Measurements from ENCODE around the gene PEAR1. TPM values are rescaled to one million over a fixed set of nuclear protein-coding genes. Genes with fewer than 3 reads are reported as not detected.

The PEAR1 gene
- total RNA-seq, 1 donor, result 12.1 TPM

GRCh38 chr1:156908955-156909354, 15.4 kb downstream of the PEAR1 start:
- H3K4me3 ChIP-seq (ENCODE audit: low read depth, low read length), result no peak overlapping the region
- TF ChIP-seq CTCF (IDR thresholded peaks at IDR 0.05; ENCODE audit: insufficient read depth, low read depth, low read length), result no peak
- DNase-seq (ENCODE audit: low read depth), result no peak

- no peak for DNase-seq (ENCODE audit: low read depth)
- TF ChIP-seq CTCF (IDR thresholded peaks at IDR 0.05; ENCODE audit: insufficient read depth, low read depth, low read length), result no peak
- no peak overlapping the region for H3K4me3 ChIP-seq (ENCODE audit: low read depth, low read length)
Measured at GRCh38 chr1:156909671-156910070, 16.2 kb downstream of the PEAR1 start.

GRCh38 chr1:156910309-156910782, 16.8 kb downstream of the PEAR1 start:
- no peak overlapping the region for H3K4me3 ChIP-seq (ENCODE audit: low read depth, low read length)
- peak; percentile 70 for TF ChIP-seq CTCF (IDR thresholded peaks at IDR 0.05; ENCODE audit: insufficient read depth, low read depth, low read length)
- no peak for DNase-seq (ENCODE audit: low read depth)

- TF ChIP-seq CTCF (IDR thresholded peaks at IDR 0.05; ENCODE audit: insufficient read depth, low read depth, low read length), result no peak
- H3K4me3 ChIP-seq (ENCODE audit: low read depth, low read length), result no peak overlapping the region
- DNase-seq (ENCODE audit: low read depth), result no peak
Measured at GRCh38 chr1:156911577-156912298, 18.2 kb downstream of the PEAR1 start.

- H3K4me3 ChIP-seq (ENCODE audit: low read depth, low read length), result no peak overlapping the region
- DNase-seq (ENCODE audit: low read depth), result no peak
- no peak for TF ChIP-seq CTCF (IDR thresholded peaks at IDR 0.05; ENCODE audit: insufficient read depth, low read depth, low read length)
Measured at GRCh38 chr1:156912310-156912709, 18.8 kb downstream of the PEAR1 start.

- no peak overlapping the region for H3K4me3 ChIP-seq (ENCODE audit: low read depth, low read length)
- no peak for DNase-seq (ENCODE audit: low read depth)
- no peak for TF ChIP-seq CTCF (IDR thresholded peaks at IDR 0.05; ENCODE audit: insufficient read depth, low read depth, low read length)
Measured at GRCh38 chr1:156912861-156913808, 19.6 kb downstream of the PEAR1 start.
